DLD1 (cell line): ENCODE results near the gene SULT1A2.
"Not testable (repeated sequence)": the region's sequence is repeated elsewhere in the genome, so short reads cannot be mapped to it uniquely, and the experiment has no call there.

Experiments
- in situ Hi-C: cut with HindIII; loops from 2 replicates; pipeline ENCODE4 v1.10.0; 2017; ENCODE audit warnings: low sequenced_read_pairs

The SULT1A2 gene

DNA sequence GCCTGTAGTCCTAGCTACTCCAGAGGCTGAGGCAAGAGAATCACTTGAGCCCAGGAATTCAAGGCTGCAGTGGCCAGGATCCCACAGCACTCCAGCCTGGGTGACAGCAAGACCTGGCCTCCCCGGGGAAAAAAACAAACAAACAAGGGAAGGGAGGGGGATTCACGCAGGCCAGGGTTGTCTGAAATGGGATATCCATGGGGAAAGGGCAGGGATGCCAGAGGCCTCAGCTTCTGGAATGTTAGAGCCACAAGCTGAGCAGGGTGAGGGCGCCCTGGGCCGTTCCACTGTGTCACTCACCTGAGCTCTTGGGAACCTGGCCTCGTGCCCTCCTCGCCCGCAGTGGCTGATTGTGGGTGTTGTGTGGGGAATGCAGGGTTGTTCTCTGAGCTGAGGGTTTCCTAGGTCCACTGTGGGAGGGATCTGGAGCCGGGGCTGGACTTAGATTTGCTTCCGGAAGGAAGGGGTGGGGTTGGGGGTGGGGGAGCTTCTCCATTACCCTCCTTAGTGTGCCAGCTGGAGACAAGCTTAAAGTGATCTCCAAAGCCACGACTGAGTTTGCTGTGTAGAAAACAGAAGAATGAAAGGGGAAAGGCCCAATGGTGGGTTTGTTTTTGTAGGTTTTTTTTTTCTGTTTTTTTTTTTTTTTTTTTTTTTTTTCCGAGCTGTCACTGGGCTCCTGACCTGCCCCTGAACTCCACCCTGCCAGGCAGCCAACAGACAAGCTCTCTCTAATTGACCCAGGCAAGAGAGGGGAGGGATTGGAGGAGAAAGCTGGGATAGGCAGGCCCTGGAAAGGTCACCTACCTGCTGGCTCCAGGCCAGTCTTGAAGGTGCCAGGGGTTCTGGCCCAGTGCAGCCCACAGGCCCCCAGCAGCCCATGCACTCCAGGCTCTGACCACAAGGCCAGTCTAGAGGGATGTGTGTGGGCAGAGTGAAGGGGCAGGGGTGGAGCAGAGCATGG, 13.1 kb upstream of the SULT1A2 start, which contains the start of gene SULT1A1:
SULT1A1 (minus strand) TSS at position 414 of the 964 bp plus-strand sequence. CDS start 1,189 bp downstream, outside the sequence.
- in situ Hi-C loops: no loop called here

DNA sequence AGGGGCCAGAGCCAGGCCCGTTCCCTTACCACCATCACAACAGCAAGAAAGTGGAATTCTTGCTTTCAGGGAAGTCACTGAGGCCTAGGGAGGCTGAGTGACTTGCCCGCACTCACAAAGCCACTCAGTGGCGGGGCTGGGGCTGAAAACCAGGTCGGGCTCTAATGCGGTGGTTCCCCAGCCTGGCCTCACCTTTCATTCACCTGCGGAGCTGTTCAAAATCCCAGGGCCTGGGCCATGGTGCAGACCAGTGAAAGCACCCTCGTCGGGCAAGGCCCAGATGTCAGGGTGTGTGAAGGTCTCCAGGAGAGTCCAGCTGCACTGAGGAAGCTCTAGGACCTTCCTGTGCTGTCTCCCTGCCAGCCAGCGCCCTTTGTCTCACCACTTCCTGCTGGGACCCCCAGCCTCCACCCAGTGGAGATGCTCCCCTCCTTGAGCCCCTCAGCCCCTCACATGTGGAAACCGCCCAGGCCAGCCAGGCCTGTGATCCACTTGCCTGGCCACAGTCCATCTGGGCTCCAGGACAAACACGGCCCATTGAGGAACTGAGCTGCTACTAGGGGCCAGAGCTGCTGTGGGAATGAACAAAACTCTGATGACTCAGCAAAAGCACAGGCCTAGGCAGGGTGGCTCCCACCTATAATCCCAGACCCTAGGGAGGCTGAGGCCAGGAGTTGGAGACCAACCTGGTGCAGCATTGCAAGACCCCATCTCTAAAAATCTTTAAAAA, 12.2 kb upstream of the SULT1A2 start:
- in situ Hi-C loops: not testable (repeated sequence)

DNA sequence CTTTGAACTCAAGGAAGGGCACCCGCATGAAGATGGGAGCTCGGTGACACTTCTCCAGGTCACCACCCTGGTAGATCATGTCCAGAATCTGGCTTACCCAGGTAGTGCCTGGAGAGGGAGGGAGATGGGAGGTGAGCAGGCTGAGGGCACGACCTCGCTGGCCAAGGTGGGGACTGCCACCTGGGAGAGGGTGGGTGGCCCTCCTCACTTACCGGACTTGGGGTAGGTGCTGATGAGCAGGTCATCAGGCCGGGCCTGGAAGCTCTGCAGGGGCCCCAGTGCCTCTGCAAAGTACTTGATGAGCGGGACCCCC, 11.6 kb upstream of the SULT1A2 start:
- in situ Hi-C loops: not testable (repeated sequence)

DNA sequence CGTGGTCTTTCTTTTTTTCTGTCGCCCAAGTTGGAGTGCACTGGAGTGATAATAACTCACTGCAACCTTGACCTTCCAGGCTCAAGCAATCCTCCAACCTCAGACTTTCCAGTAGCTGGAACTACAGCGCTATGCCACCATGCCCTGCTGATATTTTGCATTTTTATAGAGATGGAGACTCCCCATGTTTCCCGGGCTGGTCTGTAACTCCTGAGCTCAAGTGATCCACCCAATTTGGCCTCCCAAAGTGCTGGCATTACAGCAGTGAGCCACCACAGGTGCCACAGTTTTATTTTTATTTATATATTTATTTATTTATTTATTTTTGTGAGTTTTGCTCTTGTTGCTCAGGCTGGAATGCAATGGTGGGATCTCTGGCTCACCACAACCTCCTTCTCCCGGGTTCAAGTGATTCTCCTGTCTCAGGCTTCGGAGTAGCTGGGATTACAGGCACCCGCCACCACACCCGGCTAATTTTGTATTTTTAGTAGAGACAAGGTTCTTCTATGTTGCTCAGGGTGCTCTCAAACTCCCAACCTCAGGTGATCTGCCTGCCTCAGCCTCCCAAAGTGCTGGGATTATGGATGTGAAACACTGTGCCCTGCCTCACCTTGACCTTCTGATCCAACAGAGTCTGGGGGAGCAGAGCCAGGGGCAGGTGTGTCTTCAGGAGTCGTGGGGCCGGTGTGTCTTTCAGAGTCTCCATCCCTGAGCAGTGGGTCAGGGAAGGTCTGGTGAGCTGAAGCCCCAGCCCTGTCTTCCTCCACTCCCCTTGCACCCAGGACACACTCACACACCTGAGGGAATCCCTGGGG, 11.0 kb upstream of the SULT1A2 start:
- in situ Hi-C loops: not testable (repeated sequence)

DNA sequence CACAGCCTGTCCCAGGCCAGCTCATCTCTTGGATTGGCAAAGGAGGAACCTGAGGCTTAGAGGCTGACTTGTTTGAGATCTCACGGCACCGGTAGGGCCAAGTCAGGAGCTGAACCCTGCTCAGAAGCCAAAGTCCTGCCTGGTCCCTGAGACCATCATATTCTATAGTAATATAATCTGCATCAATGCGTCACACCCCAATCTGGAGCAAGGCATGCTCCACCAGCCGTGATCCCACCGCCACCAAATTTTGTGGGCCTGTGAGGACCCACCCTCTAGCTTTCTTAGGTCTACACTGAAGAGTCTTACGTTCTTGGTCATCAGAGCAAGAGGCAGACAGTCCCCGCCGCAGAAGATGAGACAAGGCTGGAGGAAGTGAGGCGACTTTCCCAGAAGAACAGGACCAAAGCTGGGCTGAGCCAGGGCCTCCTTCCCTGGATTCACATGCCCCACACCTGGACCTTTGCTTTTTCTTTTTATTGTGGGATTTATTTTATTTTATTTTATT, 10.3 kb upstream of the SULT1A2 start:
- in situ Hi-C loops: no loop called here

DNA sequence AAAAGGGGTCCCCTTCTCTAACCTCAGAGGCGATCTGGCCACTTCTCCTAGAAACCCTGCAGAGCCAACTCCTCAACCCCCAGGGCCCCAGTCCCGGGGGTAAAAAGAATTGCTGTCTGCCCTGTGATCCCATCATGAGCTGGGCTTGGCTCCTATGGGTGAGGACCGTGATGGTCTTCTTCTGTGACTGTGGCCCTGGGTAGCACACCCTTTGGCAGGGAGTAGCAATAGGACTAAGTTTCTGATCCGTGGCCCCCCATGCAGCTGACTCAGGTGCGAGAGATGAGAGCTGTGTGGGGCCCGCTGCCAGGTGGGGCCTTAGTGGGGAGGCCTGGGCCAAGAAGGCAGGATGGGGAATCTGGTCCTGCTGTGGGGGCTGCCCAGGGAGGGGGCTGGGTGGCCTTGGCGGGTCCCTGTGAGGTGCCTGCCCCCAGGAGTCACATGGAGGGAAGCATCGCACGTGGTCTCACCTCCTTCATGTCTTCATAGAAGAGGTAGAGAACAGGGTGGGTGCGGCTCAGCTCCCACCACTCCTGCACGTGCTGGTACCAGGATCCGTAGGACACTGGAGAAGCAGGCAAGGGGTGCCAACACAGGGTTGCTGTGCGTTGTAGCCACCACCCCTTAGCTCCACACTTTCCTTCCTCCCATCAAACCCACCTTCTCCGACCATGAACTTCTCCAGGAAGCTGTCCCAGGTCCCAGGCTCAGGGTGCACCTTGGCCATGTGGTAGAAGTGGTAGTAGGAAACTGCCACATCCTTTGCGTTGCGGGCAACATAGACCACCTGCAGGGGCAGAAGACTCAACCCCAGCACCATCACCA, 9.7 kb upstream of the SULT1A2 start:
- in situ Hi-C loops: no loop called here

DNA sequence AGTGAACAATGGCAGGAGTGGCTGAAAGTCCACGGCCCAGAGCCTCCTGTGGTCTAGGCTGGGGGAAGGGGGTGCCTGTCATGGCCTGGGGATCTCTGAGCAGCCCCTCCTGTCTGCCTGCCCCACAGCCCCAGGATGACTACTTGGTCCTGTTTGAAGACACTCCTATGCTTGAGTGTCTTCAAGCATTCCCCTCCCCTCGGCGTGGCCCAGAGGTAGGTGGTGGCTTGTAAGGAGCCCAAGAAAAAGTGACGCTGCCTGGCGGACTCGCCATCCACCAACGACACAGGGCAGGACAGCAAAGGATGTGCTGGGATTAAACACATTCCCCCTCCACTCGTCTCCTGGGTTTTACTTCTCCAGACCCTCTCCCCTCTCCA, 7.3 kb upstream of the SULT1A2 start:
- in situ Hi-C loops: no loop called here

DNA sequence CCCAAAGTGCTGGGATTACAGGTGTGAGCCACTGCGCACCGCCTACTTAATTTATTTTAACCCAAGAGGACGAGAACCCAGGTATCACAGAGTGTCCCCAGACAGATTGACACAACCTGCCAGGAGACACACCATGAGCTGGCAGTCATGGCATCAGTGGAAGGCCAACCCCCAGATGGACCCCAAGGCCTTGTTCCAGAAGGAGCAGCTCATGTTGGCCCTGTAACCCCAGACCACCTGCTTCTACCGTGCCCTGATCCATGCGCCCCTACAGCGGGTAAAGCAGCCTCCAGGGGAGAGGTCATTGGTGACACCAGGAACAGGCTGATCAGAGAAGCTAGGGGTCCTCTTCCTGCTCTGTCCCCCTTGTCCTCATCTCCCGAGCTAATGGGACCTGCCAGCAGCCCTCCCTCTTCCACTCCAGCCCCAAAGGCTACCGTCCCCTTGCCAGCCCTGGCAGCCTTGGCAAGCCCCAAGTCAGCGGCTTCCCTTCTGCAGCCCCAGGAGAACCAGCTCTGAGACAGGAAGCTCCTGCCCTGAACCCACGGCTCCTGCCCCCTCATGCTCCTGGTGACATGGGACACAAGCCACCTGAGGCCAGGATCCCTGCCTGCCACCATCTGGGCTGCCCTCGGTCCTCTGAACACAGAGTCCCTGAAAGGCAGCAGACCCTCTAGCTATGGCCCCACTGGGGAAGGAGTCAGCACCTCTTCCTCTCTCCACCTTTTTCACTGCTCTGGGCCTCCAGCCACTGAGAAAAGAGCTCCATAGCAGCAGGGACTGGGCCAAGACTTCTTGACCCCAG, 6.7 kb upstream of the SULT1A2 start:
- in situ Hi-C loops: no loop called here

DNA sequence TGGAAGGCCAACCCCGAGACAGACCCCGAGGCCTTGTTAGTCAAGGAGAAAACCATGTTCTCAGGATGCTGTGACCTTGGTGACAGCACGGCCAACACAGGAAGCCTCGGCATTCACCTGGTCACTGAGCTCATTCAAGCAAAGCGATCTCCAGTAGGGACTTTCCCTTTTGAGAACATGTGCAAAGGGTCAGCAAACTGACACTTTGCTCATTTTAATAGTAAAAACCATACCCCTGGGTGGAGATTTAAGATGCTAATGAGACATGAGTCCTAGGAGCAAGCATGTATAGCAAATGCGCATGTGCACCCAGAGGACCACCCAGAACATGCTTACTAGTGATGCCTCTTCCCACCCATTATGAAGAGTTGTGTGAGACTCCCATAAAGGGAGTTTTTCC, 5.7 kb upstream of the SULT1A2 start:
- in situ Hi-C loops: no loop called here

DNA sequence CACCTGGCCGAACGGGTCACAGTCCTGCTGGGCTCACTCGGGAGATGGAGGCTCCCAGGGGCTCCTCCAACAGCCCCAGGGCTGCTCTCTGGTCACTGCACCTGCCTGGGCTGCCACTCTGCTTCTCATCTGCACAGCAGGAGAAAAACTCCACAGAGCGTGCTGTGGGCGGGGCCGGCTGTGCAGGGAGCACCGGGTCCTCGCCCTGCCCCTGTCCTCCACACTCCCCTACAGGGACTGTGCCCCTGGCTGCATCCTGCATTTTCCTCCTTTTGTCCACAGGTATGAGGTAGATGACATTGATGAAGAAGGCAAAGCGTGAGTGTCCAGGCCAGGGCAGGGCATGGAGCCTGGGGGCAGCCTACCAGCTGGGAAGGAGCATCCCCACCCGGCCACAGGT, 5.2 kb upstream of the SULT1A2 start:
- in situ Hi-C loops: not testable (repeated sequence)

DNA sequence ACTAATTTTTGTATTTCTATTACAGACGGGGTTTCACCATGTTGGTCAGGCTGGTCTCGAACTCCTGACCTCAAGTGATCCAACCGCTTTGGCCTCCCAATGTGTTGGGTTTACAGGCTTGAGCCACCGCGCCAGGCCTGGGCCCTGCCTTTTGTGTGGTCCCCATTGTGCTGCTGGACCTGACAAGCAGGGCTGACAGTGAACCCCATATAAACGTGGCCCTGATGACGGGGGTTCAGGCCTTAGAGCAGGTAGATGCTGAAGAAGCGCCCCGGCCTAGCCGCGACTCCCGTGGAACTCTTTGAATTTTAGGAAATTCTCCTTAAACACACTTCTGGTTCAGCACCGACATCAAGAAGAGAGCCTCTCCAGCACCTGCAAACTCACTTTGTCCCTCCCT, 4.7 kb upstream of the SULT1A2 start:
- in situ Hi-C loops: not testable (repeated sequence)

DNA sequence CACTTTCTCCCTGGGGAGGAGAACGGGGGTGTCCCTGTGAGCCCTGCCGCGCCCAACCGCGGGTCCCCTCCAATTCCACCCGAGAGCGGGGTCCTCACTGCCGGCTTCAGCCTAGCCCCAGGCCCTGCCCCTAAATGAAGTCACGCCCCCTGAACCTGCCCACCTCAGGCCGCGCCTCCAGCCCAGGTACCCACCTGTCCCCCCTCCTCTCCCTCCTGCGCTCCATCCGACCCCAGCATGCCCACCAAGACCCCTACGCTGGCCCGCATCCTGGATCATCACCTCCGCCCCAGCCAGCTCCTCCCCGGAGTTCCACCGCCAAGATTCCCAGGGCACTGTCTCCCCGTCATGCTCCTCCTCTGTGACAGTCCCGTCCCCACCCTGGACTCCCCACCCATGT, 4.1 kb upstream of the SULT1A2 start:
- in situ Hi-C loops: not testable (repeated sequence)

DNA sequence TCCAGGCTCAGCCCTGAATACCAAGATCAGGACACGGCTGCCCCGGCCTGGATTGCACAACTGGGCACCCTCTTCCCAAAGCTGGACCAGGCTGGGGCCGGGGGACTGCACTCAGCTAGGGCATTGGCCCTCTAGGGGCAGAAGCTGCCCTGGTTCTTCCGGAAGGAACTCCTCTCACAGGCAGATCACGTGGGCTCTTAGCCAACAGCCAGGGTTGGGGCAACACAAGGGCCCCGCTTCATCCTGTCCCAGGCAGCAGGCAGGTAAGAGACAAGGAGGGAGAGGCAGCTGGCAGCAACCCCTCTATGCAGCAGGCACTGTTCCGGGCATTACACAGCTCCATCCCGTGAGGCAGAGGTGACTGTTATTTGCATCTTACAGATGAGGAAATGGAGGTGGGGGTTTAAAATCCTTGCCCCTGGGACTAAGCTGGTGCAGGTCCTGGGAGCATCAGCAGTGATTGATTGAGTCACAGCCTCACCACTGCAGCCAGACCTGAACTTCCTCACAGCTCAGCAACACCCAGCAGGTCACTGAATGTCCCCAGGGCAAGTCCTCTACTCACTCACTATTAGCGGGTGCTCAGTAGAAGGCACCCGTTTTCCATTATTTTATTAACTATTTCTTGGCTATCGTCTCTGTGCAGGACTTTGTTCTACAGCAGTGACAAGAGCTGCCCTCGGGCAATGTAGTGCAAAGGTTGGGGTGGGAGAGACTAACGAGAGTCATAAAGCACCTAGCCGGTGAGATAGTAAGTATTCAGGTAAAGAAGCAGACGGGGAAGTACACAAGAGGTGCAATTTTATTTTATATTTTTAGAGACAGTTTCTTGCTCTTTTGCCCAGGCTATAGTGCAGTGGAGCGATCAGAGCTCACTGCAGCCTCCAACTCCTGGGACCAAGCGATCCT, 2.8 kb upstream of the SULT1A2 start:
- in situ Hi-C loops: not testable (repeated sequence)

DNA sequence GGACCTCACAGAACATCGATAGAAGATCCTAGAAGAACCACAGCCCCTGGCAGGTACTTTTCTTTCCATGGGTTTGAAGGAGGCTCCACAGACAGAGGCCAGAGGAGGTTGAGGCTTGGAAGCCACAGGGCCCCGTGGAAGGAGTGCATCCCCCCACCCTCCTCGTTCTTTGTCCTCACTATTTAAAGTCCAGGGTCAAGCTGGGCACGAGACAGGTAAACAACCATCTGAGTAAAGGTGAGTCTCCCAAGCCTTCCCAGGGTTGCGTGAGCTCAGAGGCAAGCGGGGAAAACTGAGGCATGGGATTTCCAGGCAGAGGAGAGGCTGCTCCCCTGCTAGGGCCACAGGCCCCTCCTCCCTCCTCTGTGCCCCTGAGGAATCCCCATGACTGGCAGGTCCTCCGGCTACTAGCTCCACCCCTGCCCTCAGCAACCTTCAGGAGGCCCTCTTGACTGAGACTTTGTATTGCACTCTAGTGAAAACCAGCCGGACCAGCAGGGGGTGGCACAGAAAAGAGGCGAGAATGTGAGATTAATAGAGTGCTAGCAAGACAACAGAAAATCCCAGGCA, 927 bp upstream of the SULT1A2 start:
- in situ Hi-C loops: no loop called here

DNA sequence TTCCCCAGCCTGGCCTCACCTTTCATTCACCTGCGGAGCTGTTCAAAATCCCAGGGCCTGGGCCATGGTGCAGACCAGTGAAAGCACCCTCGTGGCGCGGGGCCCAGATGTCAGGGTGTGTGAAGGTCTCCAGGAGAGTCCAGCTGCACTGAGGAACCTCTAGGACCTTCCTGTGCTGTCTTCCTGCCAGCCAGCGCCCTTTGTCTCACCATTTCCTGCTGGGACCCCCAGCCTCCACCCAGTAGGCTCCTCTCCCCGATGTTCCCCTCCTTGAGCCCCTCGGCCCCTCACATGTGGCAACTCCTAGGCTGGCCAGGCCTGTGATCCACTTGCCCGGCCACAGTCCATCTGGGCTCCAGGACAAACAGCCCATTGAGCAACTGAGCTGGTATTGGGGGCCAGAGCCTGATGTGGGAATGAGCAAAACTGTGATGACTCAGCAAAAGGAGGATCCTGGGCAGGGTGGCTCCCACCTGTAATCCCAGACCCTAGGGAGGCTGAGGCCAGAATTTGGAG, 677 bp downstream of the SULT1A2 start:
- in situ Hi-C loops: no loop called here

DNA sequence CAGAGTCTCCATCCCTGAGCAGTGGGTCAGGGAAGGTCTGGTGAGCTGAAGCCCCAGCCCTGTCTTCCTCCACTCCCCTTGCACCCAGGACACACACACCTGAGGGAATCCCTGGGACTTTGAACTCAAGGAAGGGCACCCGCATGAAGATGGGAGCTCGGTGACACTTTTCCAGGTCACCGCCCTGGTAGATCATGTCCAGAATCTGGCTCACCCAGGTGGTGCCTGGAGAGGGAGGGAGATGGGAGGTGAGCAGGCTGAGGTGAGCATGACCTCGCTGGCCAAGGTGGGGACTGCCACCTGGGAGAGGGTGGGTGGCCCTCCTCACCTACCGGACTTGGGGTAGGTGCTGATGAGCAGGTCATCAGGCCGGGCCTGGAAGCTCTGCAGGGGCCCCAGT, 1.4 kb downstream of the SULT1A2 start:
- in situ Hi-C loops: not testable (repeated sequence)

DNA sequence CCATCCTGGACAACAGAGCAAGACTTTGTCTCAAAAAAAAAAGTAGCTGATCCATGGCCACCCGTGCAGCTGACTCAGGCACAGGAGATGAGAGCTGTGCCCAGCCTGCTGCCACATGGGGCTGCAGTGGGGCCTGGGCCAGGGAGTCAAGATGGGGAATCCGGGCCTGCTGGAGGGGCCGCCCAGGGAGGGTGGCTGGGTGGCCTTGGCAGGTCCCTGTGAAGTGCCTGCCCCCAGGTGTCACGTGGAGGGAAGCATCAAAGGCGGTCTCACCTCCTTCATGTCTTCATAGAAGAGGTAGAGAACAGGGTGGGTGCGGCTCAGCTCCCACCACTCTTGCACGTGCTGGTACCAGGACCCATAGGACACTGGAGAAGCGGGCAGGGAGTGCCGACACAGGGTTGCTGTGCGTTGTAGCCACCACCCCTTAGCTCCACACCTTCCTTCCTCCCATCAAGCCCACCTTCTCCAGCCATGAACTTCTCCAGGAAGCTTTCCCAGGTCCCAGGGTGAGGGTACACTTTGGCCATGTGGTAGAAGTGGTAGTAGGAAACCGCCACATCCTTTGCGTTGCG, 3.8 kb downstream of the SULT1A2 start:
- in situ Hi-C loops: no loop called here
